Trophoblast cell (in vitro differentiated cells and primary cell): ENCODE results near the gene PLEKHA7.

ENCODE experiments used
- DNase-seq, 2 donors: peaks; one replicate each; pipeline ENCODE4 v3.0.0-alpha.2; 2016
- H2AFZ ChIP-seq: 2 replicates; pipeline ENCODE4 v1.6.1; 2013; ENCODE audit warnings: low read length, moderate library complexity, mild to moderate bottlenecking; ENCODE audit not compliant: insufficient read depth, poor library complexity
- H2AK5ac ChIP-seq: 2 replicates; pipeline ENCODE4 v1.6.1; 2013; ENCODE audit warnings: mild to moderate bottlenecking, low read length
- H2BK120ac ChIP-seq: 2 replicates; pipeline ENCODE4 v1.6.1; 2013; ENCODE audit warnings: low read length, mild to moderate bottlenecking, moderate library complexity; ENCODE audit not compliant: insufficient read depth, poor library complexity
- H2BK12ac ChIP-seq: 2 replicates; pipeline ENCODE4 v1.6.1; 2013; ENCODE audit warnings: mild to moderate bottlenecking, low read length, moderate library complexity
- H2BK5ac ChIP-seq: 2 replicates; pipeline ENCODE4 v1.6.1; 2013; ENCODE audit warnings: low read length, low read depth, moderate library complexity, mild to moderate bottlenecking; ENCODE audit not compliant: poor library complexity
- H3K14ac ChIP-seq: 2 replicates; pipeline ENCODE4 v1.6.1; 2013; ENCODE audit warnings: mild to moderate bottlenecking, low read length
- H3K18ac ChIP-seq: 2 replicates; pipeline ENCODE4 v1.6.1; 2013; ENCODE audit warnings: mild to moderate bottlenecking, low read length
- H3K23ac ChIP-seq: 2 replicates; pipeline ENCODE4 v1.6.1; 2013; ENCODE audit warnings: low read length
- H3K27ac ChIP-seq: 2 replicates; pipeline ENCODE4 v1.5.1; 2013; ENCODE audit warnings: low read depth, mild to moderate bottlenecking, inconsistent platforms, low read length, moderate library complexity
- H3K27me3 ChIP-seq: 2 replicates; pipeline ENCODE4 v1.6.1; 2013; ENCODE audit warnings: inconsistent platforms, mild to moderate bottlenecking, low read length, moderate library complexity; ENCODE audit not compliant: insufficient read depth
- H3K36me3 ChIP-seq, 2 experiments: 1 replicate in 1 of 2; 2 replicates in 1 of 2; pipeline ENCODE4 v1.6.1; 2013; ENCODE audit warnings: low read length in 2 of 2, mild to moderate bottlenecking in 2 of 2, moderate library complexity in 1 of 2; ENCODE audit not compliant: insufficient read depth in 2 of 2, control insufficient read depth in 1 of 2
- H3K4ac ChIP-seq: 2 replicates; pipeline ENCODE4 v1.6.1; 2013; ENCODE audit warnings: low read depth, mild to moderate bottlenecking, low read length, moderate library complexity
- H3K4me1 ChIP-seq, 2 experiments: 1 replicate in 1 of 2; 2 replicates in 1 of 2; pipeline ENCODE4 v1.6.1; 2013; ENCODE audit warnings: low read length in 2 of 2, mild to moderate bottlenecking in 2 of 2, moderate library complexity in 1 of 2; ENCODE audit not compliant: insufficient read depth in 2 of 2, control insufficient read depth in 1 of 2
- H3K4me2 ChIP-seq: 2 replicates; pipeline ENCODE4 v1.6.1; 2013; ENCODE audit warnings: inconsistent platforms, mild to moderate bottlenecking, low read length, moderate library complexity
- H3K4me3 ChIP-seq: 2 replicates; pipeline ENCODE4 v1.5.1; 2013; ENCODE audit warnings: mild to moderate bottlenecking, low read depth, low read length, inconsistent platforms
- H3K79me1 ChIP-seq: one replicate; pipeline ENCODE4 v1.6.1; 2013; ENCODE audit warnings: low read length
- H3K79me2 ChIP-seq: 2 replicates; pipeline ENCODE4 v1.6.1; 2013; ENCODE audit warnings: low read length, mild to moderate bottlenecking; ENCODE audit not compliant: control insufficient read depth, insufficient read depth, poor library complexity
- H3K9ac ChIP-seq: 2 replicates; pipeline ENCODE4 v1.6.1; 2013; ENCODE audit warnings: mild to moderate bottlenecking, low read length
- H3K9me3 ChIP-seq: 2 replicates; pipeline ENCODE4 v1.6.1; 2013; ENCODE audit warnings: low read depth, mild to moderate bottlenecking, control low read depth, inconsistent platforms, low read length; ENCODE audit not compliant: insufficient read depth
- H4K12ac ChIP-seq: 2 replicates; pipeline ENCODE4 v1.6.1; 2013; ENCODE audit warnings: low read depth, mild to moderate bottlenecking, low read length, moderate library complexity
- H4K8ac ChIP-seq: 2 replicates; pipeline ENCODE4 v1.6.1; 2013; ENCODE audit warnings: low read depth, mild to moderate bottlenecking, low read length, moderate library complexity
- H4K91ac ChIP-seq: one replicate; pipeline ENCODE4 v1.6.1; 2013; ENCODE audit warnings: low read depth, mild to moderate bottlenecking, low read length, moderate library complexity
- WGBS: extraction: QIAGEN DNeasy Blood & Tissue Kit; methylation state at CpG from one replicate; pipeline ENCODE4 v1.1.7; 2013; ENCODE audit warnings: missing lambda C conversion rate; ENCODE audit not compliant: insufficient read length, insufficient coverage; ENCODE audit errors: extremely low coverage; 5-methylcytosine and 5-hydroxymethylcytosine counted together

Gene PLEKHA7

GRCh38 chr11:16942342-16942741 lies 71.9 kb downstream of the PLEKHA7 start:
- Histone ChIP-seq H3K4me1 (peaks cover 2 to 8% of the 10 kb centered on the region in 2 experiments), H3K4me3 (no peak overlapping the region), H4K8ac (no peak overlapping the region), H3K4ac (no peak overlapping the region), H3K14ac (no peak overlapping the region), H2BK120ac (no peak overlapping the region), H3K27me3 (no peaks in the 10 kb centered on the region), H3K9ac (no peak overlapping the region), H3K18ac (no peak overlapping the region), H2AK5ac (no peak overlapping the region), H3K4me2 (no peak overlapping the region), H4K91ac (no peak overlapping the region), H3K9me3 (no peaks in the 10 kb centered on the region), H3K27ac (no peak overlapping the region), H4K12ac (no peak overlapping the region), H2BK5ac (no peak overlapping the region), H3K79me1 (peaks cover 3% of the 10 kb centered on the region), H3K23ac (no peak overlapping the region), H3K36me3 (no peaks in the 10 kb centered on the region), H3K79me2 (no peaks in the 10 kb centered on the region), H2AFZ (no peak overlapping the region), H2BK12ac (no peak overlapping the region)
- DNase-seq = no peak
- WGBS = no CpG with 5 or more reads among the region's 4 CpGs

- no peak overlapping the region for H4K91ac ChIP-seq
- no peak overlapping the region for H3K4ac ChIP-seq
- WGBS = no CpG with 5 or more reads among the region's 5 CpGs
- no peaks in the 10 kb centered on the region for H3K27me3 ChIP-seq
- no peak overlapping the region for H3K27ac ChIP-seq
- no peaks in the 10 kb centered on the region for H3K9me3 ChIP-seq
- H3K9ac ChIP-seq = no peak overlapping the region
- H3K23ac ChIP-seq = no peak overlapping the region
- H3K4me3 ChIP-seq = no peak overlapping the region
- H2AK5ac ChIP-seq = no peak overlapping the region
- H3K79me2 ChIP-seq = no peaks in the 10 kb centered on the region
- H3K18ac ChIP-seq = no peak overlapping the region
- no peak overlapping the region for H2BK12ac ChIP-seq
- H3K79me1 ChIP-seq = peaks cover 3% of the 10 kb centered on the region
- H2AFZ ChIP-seq = no peak overlapping the region
- no peak overlapping the region for H3K14ac ChIP-seq
- no peak overlapping the region for H3K4me2 ChIP-seq
- no peak overlapping the region for H4K8ac ChIP-seq
- H3K4me1 ChIP-seq = peaks cover 2 to 8% of the 10 kb centered on the region in 2 experiments
- H4K12ac ChIP-seq = no peak overlapping the region
- DNase-seq = no peak
- no peak overlapping the region for H2BK5ac ChIP-seq
- H2BK120ac ChIP-seq = no peak overlapping the region
- no peaks in the 10 kb centered on the region for H3K36me3 ChIP-seq
Observed at GRCh38 chr11:16941935-16942334, 72.3 kb downstream of the PLEKHA7 start.

GRCh38 chr11:16938061-16938460 lies 76.2 kb downstream of the PLEKHA7 start:
- Histone ChIP-seq H3K4me3 (no peak overlapping the region), H3K18ac (no peak overlapping the region), H3K9ac (no peak overlapping the region), H4K8ac (no peak overlapping the region), H3K23ac (no peak overlapping the region), H3K36me3 (no peaks in the 10 kb centered on the region), H3K27me3 (no peaks in the 10 kb centered on the region), H3K79me2 (no peaks in the 10 kb centered on the region), H4K91ac (no peak overlapping the region), H2BK12ac (no peak overlapping the region), H2AK5ac (no peak overlapping the region), H2AFZ (no peak overlapping the region), H2BK5ac (no peak overlapping the region), H3K9me3 (no peaks in the 10 kb centered on the region), H3K27ac (no peak overlapping the region), H4K12ac (no peak overlapping the region), H3K4me2 (no peak overlapping the region), H3K14ac (no peak overlapping the region), H2BK120ac (no peak overlapping the region), H3K79me1 (peaks cover 7% of the 10 kb centered on the region), H3K4ac (no peak overlapping the region), H3K4me1 (peaks cover 13 to 14% of the 10 kb centered on the region in 2 experiments)
- WGBS = no CpG with 5 or more reads among the region's 3 CpGs
- no peak for DNase-seq

- no peak overlapping the region for H2BK120ac ChIP-seq
- no peak overlapping the region for H2BK5ac ChIP-seq
- no peak overlapping the region for H3K18ac ChIP-seq
- H3K27ac ChIP-seq = peak overlapping the region; percentile 38
- H2AFZ ChIP-seq = no peak overlapping the region
- H3K4me2 ChIP-seq = peak overlapping the region; percentile 34
- H3K27me3 ChIP-seq = no peaks in the 10 kb centered on the region
- no peak overlapping the region for H3K4ac ChIP-seq
- H3K9ac ChIP-seq = no peak overlapping the region
- H3K9me3 ChIP-seq = no peaks in the 10 kb centered on the region
- H4K12ac ChIP-seq = no peak overlapping the region
- DNase-seq = peak; percentile 24 to 64
- H3K23ac ChIP-seq = no peak overlapping the region
- H3K4me3 ChIP-seq = no peak overlapping the region
- no peak overlapping the region for H3K14ac ChIP-seq
- H2AK5ac ChIP-seq = no peak overlapping the region
- H3K79me1 ChIP-seq = peaks cover 7% of the 10 kb centered on the region
- no peaks in the 10 kb centered on the region for H3K79me2 ChIP-seq
- no peaks in the 10 kb centered on the region for H3K36me3 ChIP-seq
- peaks cover 13 to 14% of the 10 kb centered on the region in 2 experiments for H3K4me1 ChIP-seq
- no CpG with 5 or more reads among the region's 1 CpG for WGBS
- no peak overlapping the region for H2BK12ac ChIP-seq
- H4K91ac ChIP-seq = no peak overlapping the region
- no peak overlapping the region for H4K8ac ChIP-seq
Observed at GRCh38 chr11:16936643-16937042, 77.6 kb downstream of the PLEKHA7 start.
